Esophagus muscularis mucosa (tissue), 4 donors: Measurements from ENCODE around the gene KRTAP4-12.

ENCODE experiments used
- CTCF ChIP-seq, 3 experiments: fragments of 200-600 bp in 2 of 3; fragments of 450-650 bp in 1 of 3; sonication (generic) in 2 of 3; IDR thresholded peaks; one replicate each; pipeline ENCODE4 v1.5.1; 2017 to 2019; ENCODE audit warnings: antibody characterized with exemption in 3 of 3, mild to moderate bottlenecking in 2 of 3, moderate library complexity in 1 of 3
- EP300 ChIP-seq: sonication (generic); formaldehyde crosslinking; IDR thresholded peaks from one replicate; pipeline ENCODE4 v1.6.1; 2017; ENCODE audit warnings: antibody characterized with exemption
- POLR2AphosphoS5 ChIP-seq, 2 donors: sonication (generic); formaldehyde crosslinking; IDR thresholded peaks; one replicate each; pipeline ENCODE4 v1.6.1; 2017; ENCODE audit warnings: antibody characterized with exemption in 2 of 2

GRCh38 chr17:41167561-41167960 lies 43.6 kb upstream of the KRTAP4-12 start:
- TF ChIP-seq EP300: no peak
- TF ChIP-seq CTCF (IDR thresholded peaks at IDR 0.05): no peak
- no peak for TF ChIP-seq POLR2AphosphoS5 (IDR thresholded peaks at IDR 0.05)
